HTR-8/SVneo (cell line): ENCODE data around the gene USP28.

ENCODE experiments used
- DNase-seq: peaks from one replicate; pipeline ENCODE4 v3.0.0; 2011; ENCODE audit warnings: low spot score, mixed read lengths; ENCODE audit not compliant: insufficient read length
- FAIRE-seq: peaks from 2 replicates; lab custom pipeline; 2011; peaks lifted over from hg19 to GRCh38; lab: Jason Lieb, UNC

The USP28 gene

GRCh38 chr11:113847111-113847510, 28.3 kb downstream of the USP28 start:
- DNase-seq = no peak
- FAIRE-seq = no peak

- FAIRE-seq (no peak), DNase-seq (no peak)
These were observed 33.7 kb downstream of the USP28 start for GRCh38 chr11:113841691-113842090.

GRCh38 chr11:113840932-113841664, 34.3 kb downstream of the USP28 start:
- FAIRE-seq = no peak

DNA sequence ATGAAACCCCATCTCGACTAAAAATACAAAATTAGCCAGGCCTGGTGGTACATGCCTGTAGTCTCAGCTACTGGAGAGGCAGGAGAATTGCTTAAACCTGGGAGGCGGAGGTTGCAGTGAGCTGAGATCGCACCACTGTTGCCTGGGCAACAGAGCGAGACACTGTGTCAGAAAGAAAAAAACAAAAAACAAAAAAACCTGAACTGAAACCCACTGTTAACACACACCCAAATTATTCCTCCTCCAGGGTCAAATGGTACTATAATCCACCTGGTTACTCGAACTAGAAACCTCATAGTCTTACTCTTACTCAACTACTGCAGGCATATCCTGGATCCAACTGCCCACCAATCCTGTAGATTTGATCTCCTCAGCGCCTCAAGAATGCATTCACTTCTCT, 35.5 kb downstream of the USP28 start:
- FAIRE-seq (no peak), DNase-seq (no peak)

More at GRCh38 chr11:113840932-113841664, 34.3 kb downstream of the USP28 start:
- no peak for DNase-seq

- no peak for FAIRE-seq
- DNase-seq = no peak
These were observed 37.4 kb downstream of the USP28 start for GRCh38 chr11:113838005-113838404.

- FAIRE-seq (no peak), DNase-seq (no peak)
These were observed 40.1 kb downstream of the USP28 start for GRCh38 chr11:113835306-113835705.

- FAIRE-seq (peak; percentile 48), DNase-seq (no peak)
These were observed 42.2 kb downstream of the USP28 start for GRCh38 chr11:113833151-113833550.

- no peak for DNase-seq
- FAIRE-seq = no peak
These were observed 44.1 kb downstream of the USP28 start for GRCh38 chr11:113831314-113831713.

- no peak for FAIRE-seq
- DNase-seq = no peak
These were observed 45.6 kb downstream of the USP28 start for GRCh38 chr11:113829751-113830150.

DNA sequence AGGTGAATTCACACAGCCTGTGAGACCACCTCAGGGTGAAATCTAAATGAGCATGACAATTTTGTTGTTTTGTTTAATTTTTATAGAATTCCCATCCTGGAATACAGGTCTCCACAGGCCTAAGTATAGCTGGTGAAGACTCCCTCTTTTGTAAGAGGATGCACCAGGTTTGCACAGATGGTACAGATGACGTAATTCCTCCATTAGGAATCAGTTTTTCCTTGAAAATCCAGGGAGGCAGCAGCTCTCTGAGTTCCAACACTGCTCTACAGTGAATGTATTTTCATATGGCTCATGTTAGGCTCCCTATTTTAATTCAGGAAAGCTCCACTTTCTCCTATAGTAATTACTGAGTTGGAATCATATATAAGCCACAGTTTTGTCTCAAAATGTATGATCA, 47.2 kb downstream of the USP28 start:
- DNase-seq (no peak), FAIRE-seq (no peak)

- no peak for FAIRE-seq
- DNase-seq = no peak
These were observed 47.9 kb downstream of the USP28 start for GRCh38 chr11:113827477-113827876.

DNA sequence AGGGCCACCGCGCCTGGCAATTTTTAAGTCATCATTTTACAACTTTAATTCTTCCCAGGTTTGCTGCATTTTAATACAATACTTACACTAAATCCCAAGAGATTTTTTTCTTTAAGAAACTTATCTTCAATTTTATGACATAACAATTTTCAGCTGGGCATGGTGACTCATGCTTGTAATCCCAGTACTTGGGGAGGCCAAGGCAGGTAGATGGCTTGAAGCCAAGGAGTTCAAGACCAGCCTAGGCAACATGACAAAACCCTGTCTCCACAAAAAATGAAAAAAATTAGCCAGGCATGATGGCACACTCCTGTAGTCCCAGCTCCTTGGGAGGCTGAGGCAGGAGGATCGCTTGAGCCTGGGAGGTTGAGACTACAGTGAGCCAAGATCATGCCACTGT, 56.9 kb downstream of the USP28 start:
- DNase-seq (no peak), FAIRE-seq (no peak)

- DNase-seq = no peak
- FAIRE-seq = no peak
These were observed 57.7 kb downstream of the USP28 start for GRCh38 chr11:113817626-113818025.

GRCh38 chr11:113817162-113817561, 58.2 kb downstream of the USP28 start:
- no peak for FAIRE-seq
- DNase-seq = no peak

GRCh38 chr11:113814181-113814580, 61.2 kb downstream of the USP28 start:
- no peak for FAIRE-seq
- no peak for DNase-seq

DNA sequence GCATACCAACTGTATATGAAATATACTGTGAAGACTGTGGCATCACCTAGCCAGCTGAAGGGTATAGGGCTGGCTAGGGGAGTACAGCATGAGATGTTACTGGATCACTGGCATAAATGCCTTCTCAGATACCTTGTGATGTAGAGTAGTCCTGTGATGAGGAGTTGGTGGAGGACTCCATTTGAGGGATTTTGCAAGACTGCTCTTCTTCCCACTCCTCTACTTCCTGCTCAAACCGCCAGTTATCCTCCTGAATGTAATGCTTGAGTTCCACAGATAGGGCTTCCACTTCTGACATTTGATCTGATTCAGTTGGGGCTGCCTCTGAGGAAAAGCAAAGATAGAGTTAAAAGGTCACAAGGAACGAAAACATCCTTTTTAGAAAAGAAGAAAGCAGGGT, 66.4 kb downstream of the USP28 start:
- FAIRE-seq (no peak), DNase-seq (no peak)

DNA sequence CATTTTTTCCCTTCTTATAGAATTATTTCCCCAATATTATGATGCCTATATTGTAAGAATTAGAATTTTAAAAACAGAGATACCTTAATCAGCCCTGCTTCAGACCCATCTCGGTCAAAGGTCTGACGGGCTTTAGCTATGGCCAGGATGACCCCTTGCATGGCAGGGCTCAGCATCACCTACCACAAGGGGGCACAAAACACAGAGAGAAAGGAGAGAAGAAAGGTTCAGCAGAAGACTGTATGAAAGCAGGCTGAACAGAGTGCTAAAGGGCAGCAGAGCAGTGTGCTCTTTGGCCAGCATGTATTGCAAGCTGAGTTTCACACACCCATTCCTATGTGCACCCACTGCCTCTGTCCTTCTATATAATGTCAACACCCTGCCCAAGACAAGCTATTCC, 69.0 kb downstream of the USP28 start:
- no peak for FAIRE-seq
- peak; percentile 28 for DNase-seq

DNA sequence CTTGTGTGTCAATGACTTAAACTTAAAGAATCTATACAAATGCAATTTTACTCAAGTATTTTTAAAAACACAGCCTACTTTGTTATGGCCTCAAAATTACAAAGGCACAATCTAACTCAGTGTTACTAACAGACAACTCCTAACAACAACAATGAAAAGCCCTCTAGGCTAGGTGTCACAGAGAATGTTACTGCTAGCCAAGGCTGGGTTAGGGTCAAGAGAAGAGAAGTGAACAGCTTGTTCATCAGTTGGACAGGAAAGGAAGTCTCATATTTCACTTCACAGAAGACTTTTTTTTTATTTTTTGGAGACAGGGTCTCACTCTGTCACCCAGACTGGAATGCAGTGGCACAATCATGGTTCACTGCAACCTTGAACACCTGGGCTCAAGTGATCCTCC, 69.7 kb downstream of the USP28 start:
- DNase-seq (no peak), FAIRE-seq (no peak)

DNA sequence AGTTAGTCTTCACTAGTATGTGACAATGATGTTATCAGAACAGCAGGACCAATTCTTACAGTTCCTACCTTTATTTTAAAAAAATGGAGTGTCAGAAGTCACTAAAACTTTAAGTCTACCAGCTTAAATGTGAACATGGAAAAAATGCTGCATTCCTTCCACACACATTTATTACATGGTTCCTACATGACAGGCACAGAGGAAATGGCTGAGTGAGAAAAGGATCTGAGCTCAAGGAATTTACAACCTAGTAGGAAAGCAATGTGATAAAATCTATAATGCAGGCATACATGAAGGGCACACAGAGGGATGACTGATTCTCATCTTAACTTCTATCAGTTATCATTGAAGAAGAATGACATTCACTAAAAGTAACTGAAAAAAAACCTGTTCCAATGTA, 72.8 kb downstream of the USP28 start:
- DNase-seq = no peak
- no peak for FAIRE-seq

DNA sequence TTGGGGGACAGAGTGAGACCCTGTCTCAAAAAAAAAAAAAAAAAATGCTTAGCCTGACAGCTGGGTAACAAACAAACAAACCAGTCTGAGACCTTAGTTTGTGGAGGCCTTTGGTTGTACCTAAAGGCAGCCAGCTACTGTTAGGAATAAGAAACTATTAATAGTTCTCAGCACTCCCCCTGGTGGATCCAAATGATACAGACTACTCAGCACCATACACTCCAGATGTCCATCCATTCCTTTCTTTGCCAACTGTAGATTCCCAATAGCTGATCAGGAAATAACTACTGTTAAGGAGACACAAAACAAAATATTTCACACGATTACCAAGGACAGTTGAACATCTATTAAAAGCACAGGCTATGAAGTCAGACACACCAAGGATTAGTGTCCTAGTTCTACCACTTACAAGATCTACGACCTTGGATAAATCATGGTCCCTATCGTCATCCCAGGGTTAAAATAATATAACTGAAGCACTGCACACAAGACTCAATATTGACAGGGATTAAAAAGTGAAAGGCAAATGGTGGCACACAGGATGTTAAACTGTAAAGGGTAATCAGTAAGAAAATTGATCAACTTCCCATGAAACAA, 78.6 kb downstream of the USP28 start:
- FAIRE-seq = no peak

DNA sequence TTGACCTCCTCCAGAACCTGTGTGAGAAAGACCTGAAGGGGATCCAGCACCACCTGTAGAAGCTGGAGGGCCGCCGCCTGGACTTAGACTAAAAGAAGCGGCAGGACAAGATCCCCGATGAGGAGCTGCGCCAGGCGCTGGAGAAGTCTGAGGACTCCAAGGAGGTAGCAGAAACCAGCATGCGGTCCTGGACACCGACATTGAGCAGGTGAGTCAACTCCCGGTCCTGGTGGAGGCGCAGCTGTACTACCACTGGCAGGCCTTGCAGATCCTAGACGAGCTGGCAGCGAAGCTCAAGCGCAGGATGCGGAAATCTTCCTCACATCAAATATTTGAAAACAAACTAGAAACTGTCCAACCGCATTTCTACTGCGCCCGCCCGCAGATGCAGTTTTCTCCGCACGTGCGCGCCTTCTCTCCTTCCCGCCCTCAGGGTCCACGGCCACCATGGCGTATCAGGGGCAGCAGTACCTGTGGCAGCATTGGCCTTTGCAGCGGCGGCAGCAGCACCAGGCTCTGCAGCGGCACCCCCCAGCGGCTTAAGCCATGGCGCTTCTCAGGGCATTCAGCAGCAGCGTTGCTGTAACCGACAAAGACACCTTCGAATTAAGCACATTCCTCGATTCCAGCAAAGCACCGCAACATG, 85.6 kb downstream of the USP28 start:
- FAIRE-seq (no peak), DNase-seq (no peak)

More for the DNA sequence above, 78.6 kb downstream of the USP28 start:
- peak; percentile 56 for DNase-seq
